Nephron progenitor cell (in vitro differentiated cells): ENCODE results near the gene CAMKMT.

ENCODE experiments used
- DNase-seq: peaks from one replicate; pipeline ENCODE4 v3.0.0; 2021
- H3K27ac Mint-ChIP-seq: 2 replicates; pipeline ENCODE4 v1.8.0; 2021; ENCODE audit warnings: mild to moderate bottlenecking, moderate library complexity, mixed read lengths
- H3K27me3 Mint-ChIP-seq: 2 replicates; pipeline ENCODE4 v1.8.0; 2021; ENCODE audit warnings: mild to moderate bottlenecking, low read depth, mixed read lengths; ENCODE audit not compliant: poor library complexity
- H3K36me3 Mint-ChIP-seq: 2 replicates; pipeline ENCODE4 v1.8.0; 2021; ENCODE audit warnings: low read depth, mixed read lengths
- H3K4me1 Mint-ChIP-seq: 2 replicates; pipeline ENCODE4 v1.8.0; 2021; ENCODE audit warnings: mixed read lengths
- H3K4me3 Mint-ChIP-seq: 2 replicates; pipeline ENCODE4 v1.8.0; 2021; ENCODE audit warnings: mild to moderate bottlenecking, moderate library complexity, mixed read lengths
- H3K9me3 Mint-ChIP-seq: 2 replicates; pipeline ENCODE4 v1.8.0; 2021; ENCODE audit warnings: mild to moderate bottlenecking, moderate library complexity, mixed read lengths
- CTCF ChIP-seq: fragments of 200-600 bp; sonication (generic); IDR thresholded peaks from 2 replicates; pipeline ENCODE4 v1.5.0; 2021; ENCODE audit warnings: antibody characterized with exemption

The CAMKMT gene

GRCh38 chr2:44804406-44805265 lies 442.9 kb downstream of the CAMKMT start:
- Mint-ChIP-seq H3K4me3 (no peak overlapping the region), H3K9me3 (no peaks in the 10 kb centered on the region), H3K4me1 (no peaks in the 10 kb centered on the region), H3K36me3 (no peaks in the 10 kb centered on the region), H3K27ac (no peak overlapping the region), H3K27me3 (peaks cover 100% of the 10 kb centered on the region)
- no peak for DNase-seq
- TF ChIP-seq CTCF = no peak

GRCh38 chr2:44805401-44806235 lies 443.9 kb downstream of the CAMKMT start:
- no peak for DNase-seq
- H3K27me3 Mint-ChIP-seq = peaks cover 100% of the 10 kb centered on the region
- no peaks in the 10 kb centered on the region for H3K4me1 Mint-ChIP-seq
- peaks cover 3% of the 10 kb centered on the region for H3K9me3 Mint-ChIP-seq
- no peak overlapping the region for H3K27ac Mint-ChIP-seq
- H3K36me3 Mint-ChIP-seq = no peaks in the 10 kb centered on the region
- no peak overlapping the region for H3K4me3 Mint-ChIP-seq
- TF ChIP-seq CTCF = no peak

DNA sequence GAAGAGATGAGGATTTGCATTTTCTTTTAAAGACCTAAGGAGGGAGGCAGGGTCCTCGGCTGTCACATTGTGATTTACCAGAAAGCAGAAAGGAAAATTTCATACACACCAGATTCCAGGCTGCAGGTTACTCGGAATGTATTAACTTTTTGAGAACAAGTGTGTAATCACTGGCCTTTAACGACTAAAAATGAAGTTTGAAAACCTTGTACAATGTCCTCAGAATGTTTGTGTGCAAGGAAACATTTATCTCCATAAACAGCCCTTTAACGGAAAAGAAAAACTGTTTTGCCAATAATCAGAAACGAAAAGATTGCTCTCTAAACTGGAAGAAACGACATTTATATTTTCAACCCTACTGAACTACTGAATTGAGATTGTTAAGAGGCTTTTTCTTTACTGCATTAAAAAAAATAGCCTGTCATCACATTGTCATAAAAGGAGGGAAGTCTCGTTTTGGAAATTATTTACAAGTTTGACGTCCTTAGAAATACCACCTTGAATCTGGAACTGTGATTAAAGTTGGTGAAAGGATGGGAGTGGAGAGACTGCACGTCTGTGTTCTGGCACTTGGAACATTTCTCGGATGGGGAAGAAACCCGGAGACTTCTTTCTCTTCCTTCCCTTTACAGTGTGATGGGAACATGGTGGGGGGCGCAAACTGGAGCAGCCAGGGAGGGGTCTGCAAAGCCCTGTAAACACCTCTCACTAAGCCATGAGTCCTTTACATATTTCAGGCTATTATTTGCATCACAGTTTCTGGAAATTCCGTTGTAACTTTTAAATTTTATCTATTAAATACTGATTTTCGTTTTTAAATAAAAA lies 445.7 kb downstream of the CAMKMT start:
- peaks cover 100% of the 10 kb centered on the region for H3K27me3 Mint-ChIP-seq
- no peak for TF ChIP-seq CTCF
- no peaks in the 10 kb centered on the region for H3K4me1 Mint-ChIP-seq
- DNase-seq = no peak
- no peaks in the 10 kb centered on the region for H3K36me3 Mint-ChIP-seq
- H3K27ac Mint-ChIP-seq = no peak overlapping the region
- H3K9me3 Mint-ChIP-seq = peaks cover 3% of the 10 kb centered on the region
- H3K4me3 Mint-ChIP-seq = no peak overlapping the region

- Mint-ChIP-seq H3K27me3 (peaks cover 94% of the 10 kb centered on the region), H3K36me3 (no peaks in the 10 kb centered on the region)
These were observed 449.3 kb downstream of the CAMKMT start for GRCh38 chr2:44810892-44811530.

More at GRCh38 chr2:44810892-44811530, 449.3 kb downstream of the CAMKMT start:
- H3K4me3 Mint-ChIP-seq = no peak overlapping the region
- no peaks in the 10 kb centered on the region for H3K4me1 Mint-ChIP-seq
- no peak for DNase-seq
- peaks cover 3% of the 10 kb centered on the region for H3K9me3 Mint-ChIP-seq
- no peak for TF ChIP-seq CTCF
- no peak overlapping the region for H3K27ac Mint-ChIP-seq
